ENCODE measurements around the gene CLDN6.

CLDN6 gene

DNA sequence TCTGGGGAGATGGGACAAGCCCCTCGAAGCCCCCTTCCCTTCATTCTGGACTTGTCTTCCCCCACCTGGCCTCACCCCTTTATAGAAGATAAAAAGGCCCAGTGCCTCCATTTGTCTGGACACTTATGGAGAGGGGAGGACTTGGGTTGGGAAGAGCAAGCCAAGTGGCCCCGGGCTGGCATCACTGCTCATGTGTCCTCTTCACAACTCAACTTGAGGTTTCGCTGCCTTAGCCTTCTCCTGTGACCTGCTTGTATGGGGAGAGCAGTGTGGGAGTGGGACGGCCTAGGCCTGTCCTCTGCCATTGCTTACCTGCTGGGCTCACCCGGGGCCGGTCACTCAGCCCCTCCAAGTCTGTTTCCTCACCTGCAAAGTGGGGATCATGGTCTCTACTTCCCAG lies 47.4 kb downstream of the CLDN6 start:
- DNase-seq (ENCODE audit: extremely low spot score), result no peak
- ChIA-PET POLR2A (interaction anchor here (0.7 kb wide), 1 partner anchor 10 kb away, joined by 3 read pairs; the partner anchor contains the start of gene PKMYT1), CTCF (interaction anchor here (0.7 to 2.0 kb wide), 11 partner anchors 8 to 102 kb away, joined by 3 to 9 read pairs (median 3); partner anchors contain the start of gene PKMYT1)
- TF ChIP-seq CTCF (IDR thresholded peaks at IDR 0.05; ENCODE audit: control extremely low read depth, extremely low read depth, low read depth, missing control alignments), result no peak

DNA sequence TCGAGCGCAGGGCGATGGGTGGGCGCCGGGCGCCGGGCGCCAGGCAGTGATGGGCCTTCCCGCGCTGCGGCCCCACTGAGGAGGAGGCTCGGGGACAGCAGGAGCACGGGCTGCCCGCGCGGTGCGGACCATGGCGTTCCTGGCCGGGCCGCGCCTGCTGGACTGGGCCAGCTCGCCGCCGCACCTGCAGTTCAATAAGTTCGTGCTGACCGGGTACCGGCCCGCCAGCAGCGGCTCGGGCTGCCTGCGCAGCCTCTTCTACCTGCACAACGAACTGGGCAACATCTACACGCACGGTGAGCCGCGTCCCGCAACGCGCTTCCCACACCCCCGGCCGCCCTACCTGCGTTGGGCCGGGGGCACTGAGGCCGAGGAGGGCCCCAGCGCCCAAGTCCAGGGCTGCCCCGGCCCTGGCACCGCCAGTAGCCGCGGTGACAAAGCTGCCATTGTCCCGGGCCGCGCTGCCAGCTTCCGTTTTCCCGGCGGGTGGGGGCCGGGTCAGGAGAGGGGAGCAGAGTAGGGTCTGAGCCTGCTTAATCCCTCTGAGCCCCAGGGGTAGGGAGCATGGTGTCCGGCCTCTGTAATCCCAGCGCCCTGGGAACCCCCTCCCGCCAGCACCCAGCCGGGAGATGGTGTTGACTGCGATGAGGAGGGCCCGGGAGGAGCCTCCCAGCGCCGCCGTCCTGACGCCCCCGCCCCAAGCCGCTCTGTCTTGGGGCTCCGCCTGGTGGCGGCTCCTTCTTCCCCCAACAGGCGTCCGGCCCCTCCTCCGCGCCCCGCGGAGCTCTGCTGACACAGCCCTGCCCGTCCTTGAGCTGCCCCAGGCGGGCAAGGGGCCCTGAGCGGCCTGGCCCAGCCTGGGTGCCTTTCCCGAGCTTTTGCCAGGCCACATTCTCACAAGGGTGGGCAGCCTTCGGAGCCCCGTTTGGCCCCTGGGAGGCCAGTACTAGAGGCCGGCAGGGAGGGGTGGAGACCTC lies 48.1 kb downstream of the CLDN6 start:
- ChIA-PET CTCF (interaction anchor here (0.6 to 2.0 kb wide), 14 partner anchors 8 to 151 kb away, joined by 3 to 9 read pairs (median 3); partner anchors contain the start of gene PKMYT1), POLR2A (interaction anchor here (0.7 kb wide), 1 partner anchor 11 kb away, joined by 3 read pairs; the partner anchor contains the start of gene PKMYT1)
- peak; percentile 58 for TF ChIP-seq CTCF (IDR thresholded peaks at IDR 0.05; ENCODE audit: control extremely low read depth, extremely low read depth, low read depth, missing control alignments)
- peak; percentile 87 for DNase-seq (ENCODE audit: extremely low spot score)

GRCh38 chr16:2968738-2969544 lies 49.0 kb downstream of the CLDN6 start, which contains the start of gene PAQR4:
Gene PAQR4, plus strand, starts transcription at chr16:2969348. Its CDS starts 327 bp downstream, at chr16:2969675.
- ChIA-PET POLR2A (no interaction called here), CTCF (interaction anchor here (0.6 to 2.0 kb wide), 7 partner anchors 9 to 152 kb away, joined by 3 to 9 read pairs (median 4); partner anchors contain the start of gene PKMYT1)
- DNase-seq (ENCODE audit: extremely low spot score), result peak; percentile 96
- no peak for TF ChIP-seq CTCF (IDR thresholded peaks at IDR 0.05; ENCODE audit: control extremely low read depth, extremely low read depth, low read depth, missing control alignments)

- ChIA-PET POLR2A (no interaction called here), CTCF (no interaction called here)
- TF ChIP-seq CTCF (IDR thresholded peaks at IDR 0.05; ENCODE audit: control extremely low read depth, extremely low read depth, low read depth, missing control alignments), result no peak
- DNase-seq (ENCODE audit: extremely low spot score), result no peak
Observed at GRCh38 chr16:2968368-2968737, 49.6 kb downstream of the CLDN6 start.

GRCh38 chr16:2967721-2968161 lies 50.2 kb downstream of the CLDN6 start:
- CTCF ChIA-PET, result interaction anchor here (1.5 kb wide), 1 partner anchor 9 kb away, joined by 3 read pairs; no protein-coding TSS in a partner anchor
- no peak for DNase-seq (ENCODE audit: extremely low spot score)
- TF ChIP-seq CTCF (IDR thresholded peaks at IDR 0.05; ENCODE audit: control extremely low read depth, extremely low read depth, low read depth, missing control alignments), result no peak
- POLR2A ChIA-PET, result no interaction called here

DNA sequence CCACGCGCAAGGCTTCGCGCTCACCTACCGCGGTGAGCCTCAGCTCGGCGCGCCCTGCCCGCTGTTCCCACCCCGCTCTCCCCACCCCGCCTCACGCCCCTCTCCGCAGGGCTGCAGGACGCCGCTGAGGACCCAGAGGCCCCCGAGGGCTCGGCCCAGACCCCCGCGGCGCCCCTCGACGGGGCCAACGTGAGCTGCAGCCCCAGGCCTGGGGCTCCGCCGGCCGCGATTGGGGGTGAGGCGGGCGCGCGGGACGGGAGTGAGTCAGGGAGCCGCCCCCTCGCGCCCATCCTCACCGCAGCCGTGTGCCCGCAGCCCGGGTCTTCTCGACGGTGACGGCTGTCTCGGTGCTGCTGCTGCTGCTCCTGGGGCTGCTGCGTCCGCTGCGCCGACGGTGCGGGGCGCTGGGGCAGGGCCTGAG lies 50.8 kb downstream of the CLDN6 start:
- POLR2A ChIA-PET, result no interaction called here
- no peak for DNase-seq (ENCODE audit: extremely low spot score)
- CTCF ChIA-PET, result interaction anchor here (1.5 kb wide), 1 partner anchor 9 kb away, joined by 3 read pairs; no protein-coding TSS in a partner anchor

More for the DNA sequence above, 50.8 kb downstream of the CLDN6 start:
- no peak for TF ChIP-seq CTCF (IDR thresholded peaks at IDR 0.05; ENCODE audit: control extremely low read depth, extremely low read depth, low read depth, missing control alignments)

All from GM10248 (cell line).